AG08395 (cell line): ENCODE measurements around the gene PIK3R5.

Experiments
- DNase-seq: peaks from one replicate; pipeline ENCODE4 v3.0.0; 2012; ENCODE audit warnings: mixed read lengths, low spot score

Gene PIK3R5

DNA sequence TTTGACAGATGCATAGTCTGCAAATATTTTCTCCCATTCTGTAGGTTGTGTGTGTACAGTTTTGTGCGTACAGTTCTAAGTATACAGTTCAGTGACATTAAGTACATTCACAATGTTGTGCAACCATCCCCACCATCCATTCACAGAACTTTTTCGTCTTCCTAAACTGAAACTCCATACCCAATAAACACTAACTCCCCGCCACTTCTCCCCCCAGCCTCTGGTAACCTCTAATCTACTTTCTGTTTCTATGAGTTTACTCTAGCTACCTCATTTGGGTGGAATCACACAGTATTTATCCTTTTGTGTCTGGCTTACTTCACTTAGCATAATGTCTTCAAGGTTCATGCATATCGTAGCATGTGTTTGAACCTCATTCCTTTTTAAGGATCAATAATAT is 14.3 kb downstream of the PIK3R5 start:
- DNase-seq = no peak

DNA sequence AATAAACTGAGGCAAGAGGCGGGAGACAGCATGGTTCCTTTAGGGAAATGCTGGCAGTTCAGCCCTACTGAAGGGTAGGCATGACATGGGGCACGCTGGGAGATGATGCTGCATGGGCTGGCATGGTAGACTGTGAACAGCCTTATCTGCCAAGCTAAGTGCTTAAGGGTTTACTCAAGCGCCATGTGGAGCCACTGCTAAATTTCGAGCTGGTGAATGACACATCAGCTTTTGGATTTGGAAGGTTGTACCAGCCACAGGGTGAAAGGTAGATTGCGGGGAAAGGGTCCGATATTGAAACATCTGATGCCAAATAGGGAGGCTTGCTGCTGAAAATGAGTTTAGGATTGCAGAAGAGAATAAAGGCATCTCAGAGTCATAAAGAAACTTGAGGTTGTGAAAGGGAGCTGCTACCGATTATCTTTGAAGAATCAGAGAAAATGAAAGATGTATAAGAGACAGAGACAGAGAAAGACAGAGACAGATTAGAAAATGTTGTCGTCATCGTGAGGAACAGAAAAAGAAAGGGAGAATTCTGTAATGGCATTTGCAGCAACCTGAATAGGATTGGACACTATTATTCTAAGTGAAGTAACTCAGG is 16.3 kb downstream of the PIK3R5 start:
- DNase-seq = no peak

DNA sequence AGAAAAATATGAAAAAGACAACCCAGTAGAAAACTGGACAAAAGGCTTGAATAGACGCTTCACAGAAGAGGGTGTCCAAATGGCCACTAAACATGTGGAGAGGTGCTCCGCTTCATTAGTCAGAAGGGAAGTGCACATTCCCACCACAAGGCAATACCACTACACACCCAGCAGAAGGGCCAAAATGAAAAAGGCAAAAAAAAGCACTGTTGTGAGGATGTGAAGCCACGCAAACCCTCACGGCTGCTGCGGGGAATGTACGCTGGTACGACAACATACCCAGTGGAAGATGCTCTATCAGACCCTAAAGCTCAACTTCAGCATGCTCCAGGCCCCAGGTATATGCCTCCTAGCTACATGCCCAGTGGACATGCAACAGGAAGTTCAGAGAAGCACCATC is 17.0 kb downstream of the PIK3R5 start:
- no peak for DNase-seq

DNA sequence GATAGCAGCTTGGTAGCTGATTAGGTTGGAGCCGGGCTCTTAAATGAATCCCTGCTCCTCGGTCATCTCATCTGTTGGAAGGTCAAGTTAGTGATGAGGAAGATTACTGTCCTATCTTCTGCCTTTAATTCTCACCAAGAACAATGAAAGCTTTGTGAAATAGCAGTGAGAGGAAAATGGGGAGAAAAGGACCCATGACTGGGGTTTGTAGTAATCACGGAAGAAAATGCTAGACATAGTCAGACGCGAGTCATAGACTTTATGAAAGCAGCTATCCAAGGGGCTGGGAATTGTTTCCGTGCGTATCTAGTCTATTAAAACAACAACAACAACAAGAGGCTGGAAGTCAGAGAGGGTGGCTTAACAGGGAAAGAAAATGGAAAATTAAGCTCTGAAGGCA is 18.3 kb downstream of the PIK3R5 start:
- DNase-seq = no peak

DNA sequence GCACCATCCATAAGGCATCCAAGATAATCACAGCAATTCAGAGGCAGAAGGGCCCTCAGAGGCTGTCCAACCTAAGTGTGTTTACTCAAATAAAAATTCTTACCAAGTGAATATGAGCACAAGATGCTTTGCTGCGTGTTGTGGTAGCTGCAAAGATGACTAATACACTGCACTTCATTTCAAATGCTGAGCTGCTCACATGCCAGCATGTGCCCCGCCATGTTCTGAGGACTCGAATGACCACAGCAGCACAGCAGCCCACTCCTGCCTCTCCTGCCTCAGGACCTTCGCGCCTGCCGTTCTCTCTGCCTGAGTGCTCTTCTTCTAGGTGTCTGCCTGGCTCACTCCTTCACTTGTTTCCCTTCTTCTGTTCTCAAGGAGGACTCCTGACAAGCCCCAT is 19.0 kb downstream of the PIK3R5 start:
- DNase-seq = peak; percentile 13

DNA sequence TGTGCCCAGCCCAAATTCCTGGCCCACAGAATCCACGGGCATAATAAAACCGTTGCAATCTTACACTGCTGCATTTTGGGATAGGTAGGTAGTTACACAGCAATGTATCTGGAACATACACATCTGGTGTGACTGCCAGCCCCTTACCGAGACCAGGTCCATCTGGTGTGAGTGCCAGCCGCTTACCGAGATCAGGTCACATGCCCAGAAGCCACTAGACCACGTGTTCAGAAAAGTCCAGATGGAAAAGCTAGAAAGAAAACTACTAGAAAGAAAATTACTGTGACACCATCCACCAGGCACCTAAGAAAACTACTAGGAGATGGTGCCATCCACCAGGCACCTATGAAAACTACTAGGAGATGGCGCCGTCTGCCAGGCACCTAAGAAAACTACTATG is 19.4 kb downstream of the PIK3R5 start:
- no peak for DNase-seq

DNA sequence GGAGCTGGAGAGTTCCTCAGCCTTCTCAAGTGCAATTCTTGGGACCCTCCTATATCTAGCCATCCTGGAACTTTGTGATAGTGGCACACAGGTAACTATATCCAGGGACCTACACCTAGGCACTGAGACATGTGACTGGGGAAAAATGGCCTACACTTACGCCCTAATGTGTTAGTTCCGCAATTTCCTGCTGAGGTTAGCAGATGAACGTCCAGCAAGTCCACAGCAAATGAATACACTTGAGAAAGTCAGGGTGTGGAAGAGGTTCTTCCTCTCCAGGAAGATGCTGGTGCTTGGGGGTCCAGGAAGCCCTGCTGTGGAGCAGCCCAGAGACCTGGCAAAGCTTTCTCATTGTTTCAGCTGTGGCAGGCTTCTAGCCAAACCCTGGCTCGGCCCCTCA is 20.8 kb downstream of the PIK3R5 start:
- DNase-seq = no peak

DNA sequence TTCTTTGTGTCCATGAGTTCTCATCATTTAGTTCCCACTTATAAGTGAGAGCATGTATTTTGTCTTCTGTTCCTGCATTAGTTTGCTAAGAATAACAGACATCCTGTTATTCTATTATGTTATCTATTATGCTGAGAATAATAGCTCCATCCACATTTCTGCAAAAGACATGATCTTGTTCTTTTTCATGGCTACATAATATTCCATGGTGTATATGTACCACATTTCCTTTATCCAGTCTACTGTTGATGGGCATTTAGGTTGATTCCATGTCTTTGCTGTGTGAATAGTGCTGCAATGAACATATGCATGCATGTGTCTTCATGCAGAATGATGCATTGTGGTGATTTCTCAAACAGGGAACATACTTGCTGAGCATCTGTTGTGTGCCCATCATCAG is 21.4 kb downstream of the PIK3R5 start:
- no peak for DNase-seq

DNA sequence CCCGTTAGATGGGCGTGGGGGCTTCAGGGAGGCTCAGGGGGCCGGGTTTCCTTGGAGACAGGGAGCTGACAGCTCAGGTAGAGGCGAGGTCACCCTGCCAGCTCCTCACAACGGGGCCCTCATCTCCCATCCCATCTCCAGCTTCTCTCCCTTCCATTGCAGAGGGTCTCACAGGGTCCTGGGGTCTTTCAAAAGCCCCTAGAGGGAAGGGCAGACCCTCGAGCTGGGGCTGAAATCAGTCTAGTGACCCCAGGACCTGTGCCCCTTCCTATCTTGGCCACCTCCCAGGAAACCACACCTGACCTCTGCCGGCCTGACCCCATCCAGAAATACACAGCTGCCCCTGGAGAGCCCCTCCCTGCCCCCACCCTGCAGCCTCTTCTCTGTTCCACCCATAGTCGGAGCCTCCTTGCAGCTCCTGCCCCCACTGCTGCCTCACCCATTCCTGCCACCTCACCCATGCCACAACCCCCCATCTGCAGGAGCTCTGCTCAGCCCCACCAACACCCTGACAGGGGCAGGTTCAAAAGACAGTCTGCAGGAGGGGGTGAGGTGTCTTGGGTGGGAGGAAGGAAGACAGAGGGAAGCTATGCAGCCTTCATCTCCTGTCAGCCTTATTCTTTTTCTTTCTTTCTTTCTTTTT is 23.4 kb downstream of the PIK3R5 start:
- no peak for DNase-seq

DNA sequence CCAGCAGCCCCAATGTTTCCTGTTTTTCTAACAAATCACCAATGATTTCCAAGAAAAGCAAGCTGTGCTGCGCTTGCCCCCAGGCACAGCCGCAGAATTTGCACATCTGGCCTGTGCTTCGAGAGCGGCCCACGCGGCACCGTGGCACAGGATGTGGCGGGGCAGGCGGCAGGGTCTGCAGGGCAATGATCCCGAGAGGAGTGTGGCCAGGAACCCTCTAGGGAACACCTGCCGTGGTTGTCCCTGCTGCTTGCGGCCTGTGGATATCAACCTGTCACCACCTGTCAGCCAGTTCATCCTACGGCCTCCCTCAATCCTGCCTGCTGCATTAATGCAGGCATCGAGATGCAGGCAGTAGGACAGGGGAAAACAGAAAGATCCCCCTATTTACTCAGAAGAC is 24.0 kb downstream of the PIK3R5 start:
- DNase-seq = no peak

DNA sequence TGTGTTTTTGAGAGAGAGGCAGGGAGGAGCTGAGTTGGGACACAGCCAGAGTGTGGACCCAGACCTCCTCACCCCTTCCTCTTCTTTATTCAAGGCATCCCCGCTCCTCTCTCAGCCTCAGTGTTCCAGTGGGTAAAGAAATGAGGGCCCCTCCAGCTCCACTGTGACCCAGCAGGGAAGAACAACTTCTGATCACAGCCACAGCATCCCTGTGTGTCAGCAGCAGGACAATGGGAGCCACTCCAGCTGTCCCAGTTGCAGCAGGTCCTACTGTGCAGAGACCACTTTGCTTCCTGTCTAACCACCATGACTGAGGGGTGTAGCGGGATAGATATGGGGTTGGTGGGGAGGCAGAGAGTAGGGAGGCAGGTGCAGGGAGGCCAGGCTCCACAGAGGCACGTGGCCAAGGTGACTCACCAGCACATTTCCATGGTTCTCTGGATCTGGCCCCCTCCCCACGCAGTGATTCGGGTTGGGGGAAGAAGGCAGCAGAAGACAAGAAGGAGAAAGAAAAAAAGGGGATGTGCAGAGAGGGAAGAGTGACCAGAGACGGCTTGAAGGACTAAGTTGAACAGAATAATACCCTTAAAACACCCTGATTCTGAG is 24.5 kb downstream of the PIK3R5 start:
- DNase-seq = no peak

DNA sequence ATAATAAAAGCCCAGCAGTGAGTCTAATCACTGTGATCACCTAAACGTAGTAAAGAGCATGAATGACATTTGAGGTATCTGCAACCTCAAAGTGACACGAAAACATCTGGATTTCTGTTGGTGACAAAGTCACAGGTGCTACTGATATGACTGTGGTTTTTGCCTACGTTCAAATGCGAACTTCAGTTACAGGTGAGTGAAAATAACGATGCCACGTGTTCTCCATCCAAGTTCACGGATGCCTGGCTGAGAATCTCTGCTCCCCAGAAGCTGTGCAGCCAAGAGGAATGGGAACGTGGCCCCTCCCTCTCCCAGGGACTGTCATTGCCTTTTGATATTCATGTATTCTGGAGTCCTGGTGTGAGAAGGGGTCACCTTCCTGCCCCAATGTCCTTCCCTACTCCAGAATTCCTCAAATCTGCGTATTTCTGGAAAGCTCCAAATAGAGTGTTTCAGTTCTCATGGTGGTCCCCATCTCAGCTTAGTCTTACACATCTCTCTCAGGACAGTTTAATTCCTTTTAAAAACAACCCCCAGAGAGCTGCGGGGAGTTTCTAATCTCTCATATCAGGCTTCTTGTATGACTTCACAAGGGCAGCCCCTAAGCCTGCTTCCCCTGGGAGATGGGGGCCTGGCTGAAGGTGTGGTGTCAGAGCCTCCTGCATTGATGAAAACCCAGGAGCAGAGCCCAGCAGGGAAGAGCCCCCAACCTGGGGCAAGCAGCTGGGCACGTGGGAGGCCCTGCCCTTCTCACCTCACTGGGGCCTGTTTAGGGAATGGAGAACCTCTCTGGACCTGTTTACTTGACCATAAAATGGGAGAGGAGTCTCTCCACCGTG is 25.8 kb downstream of the PIK3R5 start:
- no peak for DNase-seq

DNA sequence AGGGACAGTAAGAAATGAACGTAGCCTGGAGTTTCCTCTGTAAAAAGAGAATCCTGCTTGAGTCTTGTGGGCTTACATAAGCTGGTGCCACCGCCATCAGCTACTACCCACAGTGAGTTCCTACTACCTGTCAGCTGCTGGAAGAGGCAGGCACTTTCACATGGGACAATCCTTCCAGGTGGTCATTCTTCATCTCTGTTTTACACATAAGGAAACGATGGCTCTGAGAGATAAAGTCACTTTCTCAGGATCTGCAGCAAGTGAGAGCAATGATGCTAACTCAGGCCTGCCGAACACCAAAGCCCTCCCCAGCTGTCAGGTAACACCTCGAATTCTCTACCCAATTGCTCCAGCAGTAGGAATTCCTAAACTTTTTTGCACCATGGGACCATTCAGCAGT is 26.6 kb downstream of the PIK3R5 start:
- no peak for DNase-seq

DNA sequence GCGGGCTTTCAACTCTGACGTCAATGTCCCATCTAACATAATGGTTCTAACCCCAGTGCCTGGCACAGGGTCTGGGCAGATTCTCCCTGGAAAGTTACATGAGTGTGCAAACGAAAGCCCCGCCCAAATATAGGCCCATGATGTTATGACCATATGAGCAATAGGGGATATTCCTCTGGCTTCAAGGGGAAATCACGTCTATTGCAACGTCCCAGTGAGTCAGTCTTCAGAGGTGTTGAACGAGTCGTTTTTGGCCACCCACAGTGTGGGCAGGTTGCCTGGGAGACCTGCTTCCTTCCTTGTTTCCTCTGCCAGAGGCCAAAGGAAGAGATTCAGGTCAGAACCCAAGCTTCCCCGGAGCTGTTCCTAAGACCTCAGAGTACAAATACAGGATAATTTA is 30.3 kb downstream of the PIK3R5 start:
- DNase-seq = no peak

DNA sequence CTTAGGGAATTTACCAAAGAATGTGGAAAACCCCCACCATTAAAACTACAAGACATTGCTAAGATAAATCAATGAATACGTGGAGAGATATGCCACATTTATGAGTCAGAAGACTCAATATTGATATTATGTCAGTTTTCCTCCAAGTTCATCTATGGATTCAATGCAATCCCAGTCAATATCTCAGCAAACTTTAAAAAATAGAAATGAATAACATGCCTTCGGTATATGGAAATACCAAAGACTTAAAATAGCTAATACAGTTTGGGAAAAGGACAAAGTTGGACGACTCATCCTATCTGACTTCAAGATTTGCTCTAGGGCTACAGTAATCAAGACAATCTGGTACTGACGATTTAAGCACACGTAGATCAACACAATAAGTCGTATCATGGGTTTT is 31.2 kb downstream of the PIK3R5 start:
- DNase-seq = no peak

DNA sequence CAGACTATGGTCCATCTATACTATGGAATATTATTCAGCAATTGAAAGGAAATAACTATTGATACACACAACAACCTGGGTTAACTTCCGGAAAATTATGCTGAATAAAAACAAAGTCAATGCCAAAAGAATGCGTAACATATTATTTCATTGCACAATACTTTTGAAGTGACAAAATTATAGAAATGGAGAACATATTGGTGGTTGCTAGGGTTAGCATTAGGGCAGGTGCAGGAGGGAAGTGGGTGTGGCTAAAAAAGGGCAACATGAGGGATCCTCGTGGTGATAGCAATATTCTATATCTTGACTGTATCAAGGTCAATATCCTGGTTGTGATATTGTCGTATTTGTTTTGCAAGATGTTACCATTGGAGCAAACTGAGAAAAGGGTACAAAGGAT is 34.9 kb downstream of the PIK3R5 start:
- no peak for DNase-seq

DNA sequence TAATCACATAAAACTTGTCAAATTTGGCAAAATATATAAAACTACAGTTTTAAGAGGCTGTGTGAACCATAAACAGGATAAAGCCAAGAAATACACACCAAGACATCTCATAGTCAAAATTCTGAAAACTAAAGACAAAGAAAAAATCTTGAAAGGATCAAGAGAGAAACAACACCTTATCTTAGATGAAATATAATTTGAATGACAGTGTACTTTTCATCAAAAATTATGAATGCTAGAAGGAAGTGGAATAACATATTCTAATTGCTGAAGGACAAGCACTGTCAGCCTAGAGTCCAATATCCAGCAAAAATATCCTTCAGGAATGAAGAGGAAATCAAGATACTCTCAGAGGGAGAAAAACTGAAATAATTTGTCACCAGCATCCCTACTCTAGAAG is 37.2 kb downstream of the PIK3R5 start:
- DNase-seq = no peak

DNA sequence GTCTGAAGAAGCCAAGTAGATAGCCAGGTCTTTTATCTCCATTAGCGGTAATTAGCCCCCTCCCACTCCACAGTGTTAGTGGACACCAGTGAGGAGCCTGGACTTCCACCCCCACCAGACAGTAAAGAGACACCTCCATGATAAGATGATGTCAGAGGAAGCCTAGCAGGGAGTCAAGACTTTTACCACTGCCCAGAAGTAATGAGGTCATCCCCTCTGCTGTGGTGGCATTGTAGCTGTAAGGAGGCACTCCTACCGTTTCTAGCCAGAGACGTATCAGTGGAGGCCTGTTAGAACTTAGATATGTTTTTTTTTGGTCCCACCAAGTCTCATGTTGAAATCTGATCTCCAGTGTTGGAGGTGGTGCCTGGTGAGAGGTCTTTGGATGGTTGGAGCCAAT is 38.1 kb downstream of the PIK3R5 start:
- no peak for DNase-seq

DNA sequence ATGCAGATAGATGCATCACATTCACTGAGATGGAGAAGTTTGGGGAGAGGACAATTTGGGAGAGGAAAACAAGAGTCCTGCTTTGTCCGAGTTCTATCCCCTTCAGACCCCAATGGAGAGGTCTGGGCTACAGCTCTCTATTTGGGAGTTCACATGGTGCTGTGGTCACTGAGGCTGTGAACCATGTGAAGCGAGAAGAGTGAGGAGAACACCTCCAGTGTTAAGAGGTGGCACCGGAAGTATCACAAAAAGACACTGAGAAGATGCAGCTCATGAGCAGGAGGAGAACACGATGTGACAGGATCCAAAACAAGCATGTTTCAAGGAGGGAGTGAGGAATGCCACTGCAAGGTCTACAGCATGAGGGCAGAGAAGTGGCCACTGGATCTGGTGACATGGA is 39.7 kb downstream of the PIK3R5 start:
- no peak for DNase-seq

DNA sequence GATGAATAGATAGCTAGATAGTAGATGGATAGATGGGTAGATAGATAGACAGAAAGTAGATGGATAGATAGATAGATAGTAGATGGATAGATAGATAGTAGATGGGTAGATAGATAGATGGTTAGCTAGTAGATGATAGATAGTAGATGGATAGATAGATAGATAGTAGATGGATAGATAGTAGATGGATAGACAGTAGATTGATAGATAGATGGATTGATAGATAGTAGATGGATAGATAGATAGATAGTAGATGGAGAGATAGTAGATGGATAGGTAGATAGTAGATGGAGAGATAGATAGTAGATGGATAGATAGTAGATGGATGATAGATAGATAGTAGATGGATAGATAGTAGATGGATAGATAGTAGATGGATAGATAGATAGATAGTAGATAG is 40.4 kb downstream of the PIK3R5 start:
- DNase-seq = no peak

DNA sequence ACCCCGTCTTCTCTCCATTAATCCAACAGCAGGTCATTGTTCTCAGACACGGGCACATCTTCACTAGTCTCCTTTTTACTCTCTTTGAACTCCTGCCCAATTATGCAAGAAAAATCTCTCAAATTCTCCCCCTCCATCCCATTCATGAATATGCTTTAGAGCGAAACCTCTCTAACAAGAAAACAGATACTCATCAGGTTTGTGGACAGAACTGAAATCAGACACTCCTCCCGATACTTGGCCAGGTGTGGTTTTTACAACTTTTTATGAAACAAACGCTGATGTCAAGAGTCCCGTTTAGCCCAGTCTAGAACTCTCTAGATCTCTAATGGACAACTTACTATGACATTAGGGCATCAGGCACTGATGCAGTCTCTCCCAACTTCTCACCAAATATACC is 40.9 kb downstream of the PIK3R5 start:
- no peak for DNase-seq

DNA sequence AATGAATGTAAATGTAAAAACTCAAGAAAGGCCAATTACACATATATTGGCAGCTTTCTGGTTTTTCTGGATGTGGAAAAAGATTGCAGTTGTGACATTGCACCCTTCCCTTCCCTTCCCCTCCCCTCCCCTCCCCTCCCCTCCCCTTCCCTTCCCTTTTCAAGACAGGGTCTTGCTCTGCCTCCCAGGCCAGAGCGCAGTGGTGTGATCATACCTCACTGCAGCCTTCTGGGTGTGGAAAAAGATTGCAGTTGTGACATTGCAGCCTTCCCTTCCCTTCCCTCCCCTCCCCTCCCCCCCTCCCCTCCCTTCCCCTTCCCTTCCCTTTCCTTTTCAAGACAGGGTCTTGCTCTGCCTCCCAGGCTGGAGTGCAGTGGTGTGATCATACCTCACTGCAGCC is 41.7 kb downstream of the PIK3R5 start:
- DNase-seq = no peak

DNA sequence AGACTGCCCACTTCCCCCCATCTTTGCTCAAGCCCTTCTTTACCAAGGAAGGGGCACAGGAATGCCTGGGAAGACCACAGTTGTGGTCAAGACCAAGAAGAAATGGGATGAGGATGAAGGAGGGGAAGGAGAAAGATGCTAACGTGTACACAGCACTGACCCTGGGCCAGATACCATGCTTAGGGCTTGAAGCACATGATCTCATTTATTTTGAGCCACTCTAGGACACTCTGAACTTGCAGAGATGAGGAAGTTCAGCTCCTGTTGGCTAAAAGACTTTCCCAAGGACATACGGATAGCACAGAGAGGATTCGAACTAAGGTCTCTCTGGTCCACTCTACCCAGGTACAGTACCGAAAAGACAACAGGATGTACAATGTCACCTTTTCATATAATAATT is 42.6 kb downstream of the PIK3R5 start:
- no peak for DNase-seq
